ENCODE measurements around the gene MED29. TPM values are rescaled to one million over a fixed set of nuclear protein-coding genes. Genes with fewer than 3 reads are reported as not detected.

MED29 gene
- total and polyA plus RNA-seq, 12 donors, result 36.1 to 221 (median 58.4) TPM

DNA sequence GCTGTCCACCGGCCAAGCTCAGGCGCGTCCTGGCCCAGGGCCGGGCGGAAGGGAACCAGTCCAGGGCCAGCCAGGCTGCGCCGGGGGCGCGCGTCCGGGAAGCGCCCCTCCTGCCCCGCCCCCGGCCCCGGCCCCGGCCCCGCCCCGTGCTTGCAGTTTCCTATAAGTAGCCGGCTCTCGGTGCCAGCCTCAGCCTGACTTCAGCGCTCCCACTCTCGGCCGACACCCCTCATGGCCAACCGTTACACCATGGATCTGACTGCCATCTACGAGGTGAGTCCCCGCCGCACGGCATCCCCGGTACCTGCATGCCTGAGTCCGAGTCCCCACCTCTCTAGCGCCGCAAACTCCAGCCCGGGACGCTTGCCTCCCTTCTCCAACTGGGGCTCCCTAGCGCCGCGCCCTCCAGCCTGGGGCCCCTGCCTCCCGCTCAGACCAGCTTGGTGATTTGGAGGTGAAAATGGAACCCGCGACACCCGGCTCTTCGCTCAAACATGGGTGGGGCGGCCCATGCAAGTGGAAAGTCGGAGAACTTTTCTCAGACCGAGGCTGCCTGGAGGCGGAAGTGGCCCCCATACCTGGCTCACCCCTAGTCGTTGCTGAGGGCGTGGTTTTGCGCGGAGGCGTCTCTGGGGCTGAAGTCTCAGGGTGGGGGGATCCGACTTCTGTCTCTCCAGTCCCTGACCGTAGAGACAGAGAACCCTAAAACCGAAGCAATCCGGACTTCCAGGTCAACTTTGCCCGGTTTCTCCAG is 15.7 kb downstream of the MED29 start, which contains the start of gene ZFP36:
Gene ZFP36 (plus strand): TSS at position 192 of the 754 bp plus-strand sequence. CDS start 58 bp downstream, at position 250.
- peak; percentile 88 to 95 (median 91) for DNase-seq
- Histone ChIP-seq H3K4me1 (replicated peaks in 1 of 2) (peaks cover 31 to 59% of the 10 kb centered on the region in 2 donors), H3K27me3 (no peaks in the 10 kb centered on the region), H3K4me3 (peak within 1 kb of the TSS; percentile 80 to 96 (median 88)), H3K9me3 (replicated peaks in 1 of 3) (no peaks in the 10 kb centered on the region), H3K27ac (peak within 1 kb of the TSS; percentile 89 to 97 (median 96)), H3K36me3 (replicated peaks in 1 of 2) (peaks cover 0 to 16% of the 10 kb centered on the region in 2 donors)
- TF ChIP-seq POLR2A (IDR thresholded peaks at IDR 0.05), result peak; percentile 99
- TF ChIP-seq, protein P1, sequence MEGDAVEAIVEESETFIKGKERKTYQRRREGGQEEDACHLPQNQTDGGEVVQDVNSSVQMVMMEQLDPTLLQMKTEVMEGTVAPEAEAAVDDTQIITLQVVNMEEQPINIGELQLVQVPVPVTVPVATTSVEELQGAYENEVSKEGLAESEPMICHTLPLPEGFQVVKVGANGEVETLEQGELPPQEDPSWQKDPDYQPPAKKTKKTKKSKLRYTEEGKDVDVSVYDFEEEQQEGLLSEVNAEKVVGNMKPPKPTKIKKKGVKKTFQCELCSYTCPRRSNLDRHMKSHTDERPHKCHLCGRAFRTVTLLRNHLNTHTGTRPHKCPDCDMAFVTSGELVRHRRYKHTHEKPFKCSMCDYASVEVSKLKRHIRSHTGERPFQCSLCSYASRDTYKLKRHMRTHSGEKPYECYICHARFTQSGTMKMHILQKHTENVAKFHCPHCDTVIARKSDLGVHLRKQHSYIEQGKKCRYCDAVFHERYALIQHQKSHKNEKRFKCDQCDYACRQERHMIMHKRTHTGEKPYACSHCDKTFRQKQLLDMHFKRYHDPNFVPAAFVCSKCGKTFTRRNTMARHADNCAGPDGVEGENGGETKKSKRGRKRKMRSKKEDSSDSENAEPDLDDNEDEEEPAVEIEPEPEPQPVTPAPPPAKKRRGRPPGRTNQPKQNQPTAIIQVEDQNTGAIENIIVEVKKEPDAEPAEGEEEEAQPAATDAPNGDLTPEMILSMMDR (IDR thresholded peaks at IDR 0.05), result peak in 2 of 6 experiments; percentile 2 to 18
- intact Hi-C loops (cut with DNase I), result no loop called here
- 0 to 1% (median 0%) methylated on average over 4 to 56 of the region's 56 CpGs for WGBS, 4 donors

DNA sequence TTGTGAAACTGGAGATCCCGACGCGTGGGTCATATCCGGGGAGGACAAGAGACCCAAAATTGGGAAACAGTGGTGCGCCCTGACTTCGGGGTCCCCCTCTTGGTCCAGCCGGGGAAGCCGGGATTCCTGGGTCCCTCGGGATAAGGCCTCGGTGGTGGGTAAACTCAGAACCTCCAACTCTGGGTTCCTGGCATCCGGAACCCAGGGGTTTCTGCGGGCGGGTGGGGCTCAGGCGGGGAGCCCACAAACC is 16.2 kb downstream of the MED29 start:
- Histone ChIP-seq H3K9me3 (replicated peaks in 1 of 3) (no peaks in the 10 kb centered on the region), H3K27ac (peak overlapping the region; percentile 89 to 97 (median 96)), H3K27me3 (no peaks in the 10 kb centered on the region), H3K36me3 (replicated peaks in 1 of 2) (peaks cover 0 to 16% of the 10 kb centered on the region in 2 donors), H3K4me3 (peak overlapping the region; percentile 80 to 96 (median 88)), H3K4me1 (replicated peaks in 1 of 2) (peaks cover 26 to 54% of the 10 kb centered on the region in 2 donors)
- intact Hi-C loops (cut with DNase I), result no loop called here
- 0 to 4% (median 2%) methylated on average over 4 to 14 of the region's 14 CpGs for WGBS, 4 donors
- TF ChIP-seq POLR2A (IDR thresholded peaks at IDR 0.05), result no peak
- peak in 1 of 7 donors; percentile 49 for DNase-seq

DNA sequence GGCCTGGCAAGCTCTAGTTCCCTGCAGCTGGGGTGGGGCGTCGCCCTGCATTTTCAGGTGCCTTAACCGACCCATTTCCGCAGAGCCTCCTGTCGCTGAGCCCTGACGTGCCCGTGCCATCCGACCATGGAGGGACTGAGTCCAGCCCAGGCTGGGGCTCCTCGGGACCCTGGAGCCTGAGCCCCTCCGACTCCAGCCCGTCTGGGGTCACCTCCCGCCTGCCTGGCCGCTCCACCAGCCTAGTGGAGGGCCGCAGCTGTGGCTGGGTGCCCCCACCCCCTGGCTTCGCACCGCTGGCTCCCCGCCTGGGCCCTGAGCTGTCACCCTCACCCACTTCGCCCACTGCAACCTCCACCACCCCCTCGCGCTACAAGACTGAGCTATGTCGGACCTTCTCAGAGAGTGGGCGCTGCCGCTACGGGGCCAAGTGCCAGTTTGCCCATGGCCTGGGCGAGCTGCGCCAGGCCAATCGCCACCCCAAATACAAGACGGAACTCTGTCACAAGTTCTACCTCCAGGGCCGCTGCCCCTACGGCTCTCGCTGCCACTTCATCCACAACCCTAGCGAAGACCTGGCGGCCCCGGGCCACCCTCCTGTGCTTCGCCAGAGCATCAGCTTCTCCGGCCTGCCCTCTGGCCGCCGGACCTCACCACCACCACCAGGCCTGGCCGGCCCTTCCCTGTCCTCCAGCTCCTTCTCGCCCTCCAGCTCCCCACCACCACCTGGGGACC is 16.6 kb downstream of the MED29 start:
- Histone ChIP-seq H3K27me3 (no peaks in the 10 kb centered on the region), H3K4me3 (peak overlapping the region; percentile 80 to 96 (median 88)), H3K4me1 (replicated peaks in 1 of 2) (peaks cover 22 to 49% of the 10 kb centered on the region in 2 donors), H3K36me3 (replicated peaks in 1 of 2) (peaks cover 0 to 16% of the 10 kb centered on the region in 2 donors), H3K9me3 (replicated peaks in 1 of 3) (no peaks in the 10 kb centered on the region), H3K27ac (peak overlapping the region; percentile 89 to 97 (median 96))
- peak; percentile 35 to 44 for TF ChIP-seq POLR2A (IDR thresholded peaks at IDR 0.05)
- TF ChIP-seq, protein P1 (IDR thresholded peaks at IDR 0.05), result no peak
- WGBS, 4 donors, result 13 to 51% (median 35%) methylated on average over 10 to 40 of the region's 40 CpGs
- intact Hi-C loops (cut with DNase I), result no loop called here
- DNase-seq, result peak in 4 of 7 donors; percentile 39 to 61 (median 54)

DNA sequence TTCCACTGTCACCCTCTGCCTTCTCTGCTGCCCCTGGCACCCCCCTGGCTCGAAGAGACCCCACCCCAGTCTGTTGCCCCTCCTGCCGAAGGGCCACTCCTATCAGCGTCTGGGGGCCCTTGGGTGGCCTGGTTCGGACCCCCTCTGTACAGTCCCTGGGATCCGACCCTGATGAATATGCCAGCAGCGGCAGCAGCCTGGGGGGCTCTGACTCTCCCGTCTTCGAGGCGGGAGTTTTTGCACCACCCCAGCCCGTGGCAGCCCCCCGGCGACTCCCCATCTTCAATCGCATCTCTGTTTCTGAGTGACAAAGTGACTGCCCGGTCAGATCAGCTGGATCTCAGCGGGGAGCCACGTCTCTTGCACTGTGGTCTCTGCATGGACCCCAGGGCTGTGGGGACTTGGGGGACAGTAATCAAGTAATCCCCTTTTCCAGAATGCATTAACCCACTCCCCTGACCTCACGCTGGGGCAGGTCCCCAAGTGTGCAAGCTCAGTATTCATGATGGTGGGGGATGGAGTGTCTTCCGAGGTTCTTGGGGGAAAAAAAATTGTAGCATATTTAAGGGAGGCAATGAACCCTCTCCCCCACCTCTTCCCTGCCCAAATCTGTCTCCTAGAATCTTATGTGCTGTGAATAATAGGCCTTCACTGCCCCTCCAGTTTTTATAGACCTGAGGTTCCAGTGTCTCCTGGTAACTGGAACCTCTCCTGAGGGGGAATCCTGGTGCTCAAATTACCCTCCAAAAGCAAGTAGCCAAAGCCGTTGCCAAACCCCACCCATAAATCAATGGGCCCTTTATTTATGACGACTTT is 17.4 kb downstream of the MED29 start:
- H3K27ac ChIP-seq, result peak overlapping the region; percentile 89 to 97 (median 96)
- TF ChIP-seq, protein P1 (IDR thresholded peaks at IDR 0.05), result no peak
- TF ChIP-seq POLR2A (IDR thresholded peaks at IDR 0.05), result peak; percentile 26 to 27
- no peaks in the 10 kb centered on the region for H3K27me3 ChIP-seq
- no peaks in the 10 kb centered on the region for H3K9me3 ChIP-seq (replicated peaks in 1 of 3)
- intact Hi-C loops (cut with DNase I), result no loop called here
- peak overlapping the region; percentile 27 to 95 (median 81) for H3K4me3 ChIP-seq
- H3K36me3 ChIP-seq (replicated peaks in 1 of 2), result peaks cover 0 to 16% of the 10 kb centered on the region in 2 donors
- WGBS, 4 donors, result 40 to 63% (median 46%) methylated on average over 16 to 20 of the region's 20 CpGs
- DNase-seq, result peak in 4 of 7 donors; percentile 42 to 61 (median 54)
- peaks cover 14 to 42% of the 10 kb centered on the region in 2 donors for H3K4me1 ChIP-seq (replicated peaks in 1 of 2)

Measured in adrenal gland (tissue), 12 donors.